HS-5 (cell line): ENCODE measurements around the gene DTX1.

Source experiments
- DNase-seq: peaks from one replicate; pipeline ENCODE4 v3.0.0-alpha.2; 2012; ENCODE audit warnings: low read depth

The DTX1 gene

DNA sequence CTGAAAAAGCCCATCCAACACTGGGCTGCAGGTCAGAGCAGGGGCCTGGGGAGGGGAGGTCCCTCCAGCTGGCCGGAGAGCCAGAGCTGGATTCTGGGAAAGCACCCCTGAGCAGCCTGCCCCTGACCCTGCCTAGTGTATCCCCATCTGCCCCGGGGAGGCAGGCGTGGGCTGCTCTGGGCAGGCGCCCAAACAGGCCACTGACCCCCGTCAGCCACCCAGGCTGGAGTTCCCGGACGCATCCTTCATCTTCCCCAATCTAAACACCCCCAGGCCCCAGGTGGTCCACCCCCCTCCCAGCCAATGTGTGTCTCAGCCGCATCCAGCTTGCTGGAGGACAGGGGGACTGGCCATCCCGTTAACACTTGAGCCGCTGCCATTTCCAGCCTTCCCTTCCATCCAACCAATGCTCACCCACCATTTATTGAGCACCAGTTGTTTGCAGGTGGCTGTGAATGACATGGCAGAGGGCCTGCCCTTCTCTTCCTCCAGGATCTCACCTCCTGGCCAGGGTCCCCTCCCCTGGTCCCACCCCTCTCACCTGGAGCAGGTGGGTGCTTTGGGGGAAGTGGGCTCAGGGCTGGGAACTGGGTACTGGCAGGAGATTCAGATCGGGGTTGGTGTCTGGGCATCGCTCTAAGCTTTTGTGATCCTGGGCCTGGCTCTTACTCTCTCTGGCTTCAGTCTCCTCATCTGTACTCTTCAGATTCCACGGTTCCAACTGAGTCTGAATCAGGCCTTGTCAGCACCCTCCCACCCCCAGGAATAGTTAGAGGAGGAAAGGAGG lies 743 bp upstream of the DTX1 start:
- no peak for DNase-seq

DNA sequence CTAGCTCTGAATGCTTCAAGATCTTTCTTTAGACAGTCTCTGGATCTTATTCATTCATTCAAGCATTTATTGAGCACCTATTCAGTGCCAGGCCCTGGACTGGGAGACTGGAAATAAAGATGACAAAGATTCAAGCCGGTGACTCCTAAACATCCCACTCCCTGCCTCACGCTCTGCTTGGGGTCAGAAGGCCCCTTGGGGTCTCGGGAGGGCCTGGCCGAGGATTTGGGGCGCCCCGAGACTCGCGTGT lies 224 bp upstream of the DTX1 start:
- DNase-seq: no peak

DNA sequence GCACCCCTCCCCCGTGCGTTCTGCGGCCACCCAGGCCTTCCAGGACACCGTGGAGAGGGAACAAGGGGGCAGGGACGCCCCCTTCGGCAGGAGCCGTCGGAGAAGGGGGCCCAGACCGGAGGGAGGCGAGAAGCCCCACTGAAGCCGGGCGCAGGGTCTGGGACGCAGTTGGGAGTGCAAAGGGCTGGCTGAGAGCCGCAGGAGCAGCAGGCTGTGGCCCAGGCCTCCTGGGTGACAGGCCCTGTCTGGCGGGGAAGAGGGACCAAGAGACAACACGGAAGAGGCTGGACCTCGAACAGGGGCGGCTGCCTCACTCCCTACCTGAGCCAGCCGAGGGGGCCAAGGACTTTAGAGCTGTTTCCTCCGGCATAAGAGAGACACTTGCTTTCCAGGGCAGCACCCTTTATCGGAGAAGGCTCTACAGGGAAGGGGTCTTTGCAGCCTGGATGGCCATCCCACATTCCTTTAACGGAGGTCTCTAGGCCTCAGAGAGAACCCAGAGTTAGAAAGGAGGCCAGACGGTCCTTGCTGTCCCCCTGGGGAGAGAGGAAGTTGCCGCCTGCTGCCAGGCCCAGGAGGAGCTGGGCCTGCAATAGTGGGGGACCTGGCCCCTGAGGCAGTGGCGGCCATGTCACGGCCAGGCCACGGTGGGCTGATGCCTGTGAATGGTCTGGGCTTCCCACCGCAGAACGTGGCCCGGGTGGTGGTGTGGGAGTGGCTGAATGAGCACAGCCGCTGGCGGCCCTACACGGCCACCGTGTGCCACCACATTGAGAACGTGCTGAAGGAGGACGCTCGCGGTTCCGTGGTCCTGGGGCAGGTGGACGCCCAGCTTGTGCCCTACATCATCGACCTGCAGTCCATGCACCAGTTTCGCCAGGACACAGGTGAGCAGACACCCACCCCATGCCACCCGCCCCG lies 1.3 kb downstream of the DTX1 start:
- DNase-seq: no peak

DNA sequence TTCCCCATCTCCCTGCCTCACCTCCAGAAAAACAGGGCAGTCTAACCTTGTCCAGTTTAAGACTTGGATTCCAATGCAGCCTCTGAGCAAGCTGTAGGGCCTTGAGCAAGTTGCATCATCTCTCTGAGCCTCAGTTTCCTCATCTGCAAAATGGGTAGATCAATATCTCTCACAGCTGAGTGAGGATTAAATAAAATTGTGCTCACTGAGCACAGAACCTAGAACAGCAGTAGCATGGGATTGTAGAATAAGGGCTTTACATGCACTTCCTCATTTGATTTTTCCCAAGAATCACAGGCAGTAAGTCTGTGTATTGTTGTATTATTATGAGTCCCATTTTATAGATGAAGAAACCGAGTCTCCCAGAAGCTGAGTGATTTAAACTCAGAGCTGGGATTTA lies 2.0 kb downstream of the DTX1 start:
- DNase-seq: no peak

DNA sequence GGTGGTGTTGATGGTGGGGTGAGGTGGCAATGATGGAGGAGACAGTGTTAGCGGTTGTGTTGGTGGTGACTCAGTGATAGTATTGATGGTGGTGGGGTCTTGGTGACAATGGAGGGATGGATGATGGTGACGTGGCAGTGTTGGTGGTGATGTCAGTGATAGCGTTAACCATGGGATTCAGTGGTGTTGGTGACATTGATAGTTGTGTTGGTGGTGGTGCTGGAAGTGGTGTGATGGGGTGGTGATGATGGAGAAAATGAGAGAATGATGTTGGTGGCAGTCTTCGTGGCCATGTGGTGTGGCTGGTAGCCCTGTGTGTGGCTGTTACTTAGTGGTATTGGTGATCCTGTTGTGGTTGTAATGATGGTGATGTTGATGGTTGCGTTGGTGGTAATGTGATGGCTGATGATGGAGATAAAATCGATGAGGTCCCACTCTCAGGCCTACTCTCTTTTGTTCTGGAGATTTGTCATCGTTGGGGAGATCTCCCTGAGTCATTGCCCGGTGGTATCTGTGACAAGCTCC lies 2.6 kb downstream of the DTX1 start:
- no peak for DNase-seq

DNA sequence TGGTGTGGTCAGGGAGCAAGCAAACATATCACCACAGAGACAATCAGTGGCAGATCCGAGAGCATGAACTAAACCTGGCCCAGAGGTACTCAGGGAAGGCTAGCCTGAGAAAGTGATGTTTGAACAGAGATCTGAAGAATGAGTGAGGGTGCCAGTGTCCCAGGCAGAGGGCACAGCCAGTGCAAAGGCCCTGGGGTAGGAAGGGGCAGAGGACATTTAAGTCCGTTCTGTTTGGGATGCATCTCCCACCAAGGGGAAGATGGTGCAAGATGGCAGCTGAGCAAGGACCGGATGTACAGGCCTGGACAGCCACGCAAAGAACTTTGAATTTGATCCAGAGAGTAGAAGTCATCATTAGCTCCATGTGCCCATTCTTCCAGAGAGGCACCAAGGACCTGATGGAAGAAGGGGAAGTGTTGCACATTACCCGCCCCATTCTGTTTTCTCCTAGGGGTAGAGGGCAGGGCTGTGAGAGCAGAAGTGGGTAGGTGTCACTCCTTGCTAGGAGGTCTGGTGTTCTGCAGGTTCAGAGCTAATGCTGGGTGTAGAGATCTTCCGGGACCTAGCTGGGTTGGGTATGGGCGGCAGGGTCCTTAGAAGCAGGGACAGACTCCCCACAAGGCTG lies 3.9 kb downstream of the DTX1 start:
- DNase-seq: no peak

DNA sequence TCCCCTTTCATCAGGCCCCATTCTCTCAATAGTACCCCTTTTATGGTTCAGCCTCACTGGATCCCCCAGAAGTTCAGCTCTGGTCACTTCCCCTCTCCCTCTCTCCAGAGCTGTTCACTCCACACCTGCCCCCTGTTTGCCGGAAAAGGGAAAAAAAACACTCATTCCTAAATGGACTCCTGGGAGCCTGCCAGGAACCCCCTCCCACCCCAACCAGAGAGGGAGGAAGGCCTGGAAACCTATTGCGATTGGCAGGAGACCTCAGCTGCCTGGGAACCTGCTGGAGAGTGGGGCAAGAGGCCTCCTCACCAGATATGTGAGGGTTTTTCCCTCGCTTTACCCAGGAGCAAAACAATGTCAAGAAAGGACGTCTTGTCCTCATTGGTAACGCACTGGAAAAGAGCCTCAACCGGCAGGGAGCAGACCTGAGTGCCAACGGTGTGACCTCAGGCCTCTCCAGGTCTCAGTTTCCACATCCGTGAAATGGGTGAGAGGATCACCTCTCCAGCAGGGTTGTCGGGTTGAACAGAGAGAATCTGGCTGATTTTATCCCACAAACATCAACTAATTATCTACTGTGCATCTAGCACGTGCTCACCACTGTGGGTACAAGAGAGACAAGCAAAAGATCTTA lies 4.6 kb downstream of the DTX1 start:
- no peak for DNase-seq

DNA sequence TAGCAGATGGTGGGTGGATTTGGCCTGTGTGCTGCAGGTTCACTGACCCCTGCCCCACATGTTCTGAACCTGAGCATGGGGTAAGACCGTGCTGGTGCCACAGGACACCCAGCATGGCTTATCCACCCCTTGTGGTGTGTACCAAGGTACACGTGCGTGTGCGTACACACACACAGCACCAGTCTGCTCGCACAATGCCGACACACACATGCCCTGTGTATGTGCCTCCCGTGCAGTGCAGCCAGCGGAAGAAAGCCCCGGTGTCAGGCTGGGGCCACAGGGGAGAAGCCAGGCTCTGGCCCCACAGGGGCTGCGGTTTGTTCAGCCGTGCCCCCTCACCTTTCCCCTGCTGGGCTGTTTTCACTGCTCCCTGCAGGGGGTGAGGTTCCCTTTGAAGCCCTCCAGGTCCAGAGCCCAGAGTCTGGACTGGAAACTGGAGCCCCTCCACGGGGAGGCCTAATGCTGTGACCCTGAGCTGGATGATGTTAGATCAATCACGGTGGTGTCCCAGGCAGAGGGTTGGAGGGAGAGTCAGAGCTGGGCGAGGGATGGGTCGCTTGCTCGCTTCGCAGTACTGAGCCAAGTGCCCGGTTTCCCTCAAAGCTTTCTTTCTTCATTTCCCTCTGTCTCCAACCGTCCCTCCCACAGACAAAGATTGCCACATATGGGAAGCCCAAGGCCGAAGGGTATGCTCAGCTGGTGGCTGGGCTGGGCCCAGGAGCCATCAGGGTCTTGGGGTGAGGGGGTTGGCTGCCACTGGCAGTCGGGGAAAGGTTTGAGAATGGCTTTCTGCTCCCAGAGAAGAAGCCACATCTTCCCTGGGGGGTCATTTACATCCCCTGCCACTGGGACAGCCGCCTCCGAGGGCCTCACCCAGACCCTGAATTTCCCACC lies 6.2 kb downstream of the DTX1 start:
- no peak for DNase-seq

DNA sequence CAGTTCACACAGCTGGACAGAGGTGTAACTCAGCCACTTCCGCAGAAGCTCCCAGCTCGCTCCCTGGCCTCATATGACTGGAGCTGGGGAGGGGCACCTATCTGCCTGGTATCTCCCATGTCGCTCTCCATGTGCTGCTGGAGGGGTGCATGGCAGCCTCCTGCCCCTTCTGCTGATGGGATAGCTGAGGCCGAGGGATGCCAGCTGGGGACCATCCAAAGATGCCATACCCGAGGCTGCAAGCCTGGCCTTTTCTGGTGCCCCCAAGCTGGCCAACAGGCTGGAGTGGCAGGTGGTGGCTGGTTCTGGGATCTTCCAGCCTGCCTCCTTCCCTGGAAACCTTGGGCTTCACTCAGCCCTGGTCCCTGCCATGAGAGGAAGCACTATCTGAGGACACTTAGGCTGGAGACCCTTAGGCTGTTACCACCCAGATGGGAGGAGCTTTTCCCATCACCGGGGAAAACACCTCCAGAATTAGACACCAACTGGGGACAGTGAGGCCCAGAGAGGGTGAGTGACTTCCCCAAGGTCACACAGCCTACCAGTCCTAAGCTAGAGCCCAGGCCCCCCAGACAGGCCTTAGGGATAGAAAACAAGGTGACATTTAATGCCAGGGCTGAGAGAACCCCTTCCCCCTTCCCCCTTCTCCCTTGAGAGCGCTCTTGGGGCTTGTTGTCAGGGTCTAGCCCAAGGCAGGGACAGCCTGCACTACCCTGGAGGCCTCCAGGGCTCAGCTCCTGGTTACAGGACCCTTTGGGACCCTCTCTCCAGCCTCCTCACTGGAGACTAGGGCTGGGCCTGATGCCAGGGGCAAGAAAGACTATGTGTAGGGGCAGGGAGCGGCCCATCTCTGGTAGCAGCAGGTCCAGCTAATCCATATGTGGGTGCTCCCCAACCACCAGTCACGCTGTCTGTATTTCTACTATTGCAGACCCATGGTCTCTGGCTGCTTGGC lies 7.1 kb downstream of the DTX1 start:
- DNase-seq: no peak

DNA sequence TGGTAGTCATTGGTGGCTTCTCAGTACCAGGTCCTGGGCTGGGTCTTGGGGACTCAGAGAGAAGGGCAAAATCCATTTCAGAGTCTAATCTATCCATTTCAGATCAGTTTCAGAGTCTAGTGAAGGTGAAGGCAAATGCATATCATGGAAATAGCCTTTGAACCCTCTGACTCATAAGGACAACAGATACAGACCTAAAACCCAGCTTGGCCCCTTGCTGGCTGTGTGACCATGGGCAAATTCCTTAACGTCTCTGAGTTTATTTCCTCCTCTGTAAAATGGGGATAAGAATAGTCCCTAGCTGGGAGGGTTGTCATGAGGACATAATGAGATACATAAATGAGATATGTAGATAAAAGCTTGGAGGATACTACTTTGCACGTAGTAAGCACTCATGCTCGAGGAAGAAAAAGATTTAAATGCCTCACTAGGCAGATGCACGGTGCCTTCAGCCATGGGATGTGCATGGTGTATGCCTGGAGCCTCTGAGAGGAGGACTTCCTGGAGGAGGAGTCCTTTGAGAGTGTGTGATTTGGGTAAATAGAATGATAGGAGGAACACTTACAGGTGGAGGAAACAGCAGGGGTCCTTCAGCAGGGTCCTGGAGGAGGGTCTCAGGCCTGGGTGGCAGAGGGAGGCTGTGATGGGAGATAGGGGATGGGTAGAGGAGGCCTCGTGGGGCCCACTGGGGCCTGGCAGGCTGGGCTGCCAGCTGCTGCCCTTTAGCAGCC lies 8.0 kb downstream of the DTX1 start:
- DNase-seq: no peak

DNA sequence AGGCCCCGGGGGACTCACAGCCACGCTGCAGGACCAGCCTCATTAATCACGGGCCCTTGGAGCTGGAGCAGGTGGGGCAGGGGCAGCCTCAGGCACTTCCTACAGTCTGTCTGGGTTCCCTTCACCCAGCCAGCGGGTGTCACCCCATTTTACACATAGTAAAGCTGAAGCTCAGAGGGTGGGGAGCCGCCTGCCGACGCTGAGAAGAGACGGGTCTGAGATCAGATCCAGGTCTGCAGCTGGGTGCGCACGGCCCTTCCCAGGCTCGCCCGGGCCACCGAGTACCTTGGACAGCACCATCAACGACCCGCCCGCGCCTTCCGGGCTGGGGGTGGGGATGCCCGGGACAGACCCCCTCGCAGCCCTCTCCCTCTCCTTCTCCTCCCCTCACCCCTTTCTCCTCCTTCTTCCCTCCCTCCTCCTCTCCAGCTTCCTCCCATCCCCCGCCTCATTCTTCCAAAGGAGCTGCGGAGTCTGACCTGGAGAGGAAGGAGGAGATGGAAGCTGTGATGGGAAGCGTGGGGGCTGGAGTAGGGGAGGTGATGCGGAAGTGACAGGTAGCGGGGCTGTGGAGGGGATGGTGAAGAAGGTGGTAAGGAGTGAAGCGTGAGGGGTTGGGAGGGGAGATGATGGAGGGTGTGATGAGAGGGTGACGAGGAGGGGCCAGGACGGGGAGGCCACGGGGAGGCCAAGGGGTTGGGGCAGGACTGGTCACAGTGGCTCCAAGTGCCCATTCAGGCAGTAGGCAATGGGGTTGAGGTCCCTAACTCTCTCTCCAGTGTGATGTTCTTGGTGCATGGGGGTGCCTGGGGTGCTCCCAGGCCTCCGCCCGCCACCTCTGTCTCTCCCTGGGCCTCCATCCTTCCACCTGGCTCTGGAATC lies 8.8 kb downstream of the DTX1 start:
- DNase-seq: no peak

DNA sequence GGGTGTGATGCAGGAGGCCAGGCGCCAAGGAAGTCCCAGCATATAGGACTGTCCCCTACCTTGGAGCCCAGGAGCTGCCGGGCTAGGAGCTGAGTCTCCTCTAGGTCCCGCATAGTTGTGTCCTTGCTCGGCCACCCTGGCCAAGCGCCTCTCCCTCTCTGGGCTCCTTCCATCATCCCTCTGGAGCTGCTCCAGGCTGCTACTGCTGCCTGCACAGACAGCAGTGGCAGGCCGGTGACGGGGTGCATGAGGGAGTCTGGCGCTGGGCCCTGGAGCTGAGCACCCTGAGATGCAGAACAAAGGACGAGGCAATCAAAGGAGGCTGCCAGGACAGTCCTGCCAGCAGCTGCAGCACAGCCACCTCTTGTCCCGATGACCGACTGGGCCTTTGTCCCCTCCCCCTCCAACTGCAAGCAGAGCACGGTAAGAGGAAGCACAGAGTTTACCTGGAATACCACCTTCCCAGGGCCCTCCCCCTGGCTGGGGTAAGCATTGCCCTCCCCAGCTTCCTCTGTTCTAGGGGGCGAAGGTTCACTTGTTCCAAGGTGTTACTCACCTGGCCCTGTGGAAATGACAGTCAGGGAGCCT lies 10.4 kb downstream of the DTX1 start:
- DNase-seq: no peak

DNA sequence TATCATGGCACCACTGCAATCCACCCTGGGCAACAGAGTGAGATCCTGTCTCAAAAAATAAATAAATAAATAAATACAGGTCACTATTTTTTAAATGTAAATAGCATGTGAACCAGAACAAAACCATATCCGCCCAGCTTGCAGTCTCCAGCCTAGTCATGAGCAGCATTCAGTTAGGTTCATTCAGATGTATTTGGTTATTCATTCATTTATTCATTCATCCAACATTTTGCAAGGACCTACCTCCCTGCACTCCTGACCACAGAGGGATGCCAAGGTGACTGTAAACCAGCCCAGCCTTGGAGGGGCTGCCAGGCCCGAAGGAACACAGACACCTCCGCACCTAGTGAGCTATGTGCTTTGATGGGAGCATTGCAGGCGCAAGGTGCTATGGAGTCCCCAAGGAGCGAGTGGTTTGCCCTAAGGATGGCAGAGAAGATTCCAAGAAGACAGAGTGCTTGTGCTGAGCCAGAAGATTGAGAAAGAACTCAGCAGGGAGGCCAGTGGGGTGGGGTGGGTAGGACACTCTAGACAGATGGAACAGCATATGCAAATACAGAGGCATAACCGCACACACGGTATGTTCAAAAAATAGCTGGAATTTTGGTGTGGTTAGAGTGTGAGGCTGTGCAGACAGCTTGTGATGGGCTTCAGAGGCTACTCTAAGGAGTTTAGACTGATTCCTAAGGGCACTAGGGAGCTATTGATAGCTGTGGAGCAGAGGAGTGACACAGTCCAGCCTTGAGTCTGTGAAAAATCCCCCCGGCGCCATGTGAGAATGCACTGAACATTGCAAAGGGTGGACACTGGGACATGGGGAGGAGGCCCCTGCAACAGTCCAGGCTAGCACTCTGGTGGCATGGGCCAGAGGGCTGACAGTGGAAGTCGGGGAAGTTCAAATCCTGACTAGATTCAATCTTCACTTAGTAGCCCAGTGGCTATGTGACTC lies 11.7 kb downstream of the DTX1 start:
- no peak for DNase-seq

DNA sequence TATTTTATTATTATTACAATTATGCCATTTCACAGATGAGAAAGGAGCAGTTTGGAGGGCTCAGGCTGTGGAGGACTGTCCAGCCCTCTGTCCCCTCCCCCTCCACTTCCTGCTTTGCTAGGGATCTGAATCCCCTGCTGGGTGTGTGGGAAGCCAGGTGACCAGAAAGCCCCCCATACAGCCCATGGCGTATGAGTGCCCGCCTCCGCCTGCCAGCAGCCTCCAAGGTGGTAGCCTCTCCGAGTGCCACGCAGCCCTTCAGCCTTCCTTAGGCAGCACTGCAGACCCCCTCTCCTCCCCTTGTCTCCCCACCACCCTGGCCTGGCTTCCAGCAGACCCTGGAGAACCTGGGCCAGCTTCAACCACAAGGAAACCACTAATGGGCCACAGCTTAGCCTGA lies 12.6 kb downstream of the DTX1 start:
- DNase-seq: no peak

DNA sequence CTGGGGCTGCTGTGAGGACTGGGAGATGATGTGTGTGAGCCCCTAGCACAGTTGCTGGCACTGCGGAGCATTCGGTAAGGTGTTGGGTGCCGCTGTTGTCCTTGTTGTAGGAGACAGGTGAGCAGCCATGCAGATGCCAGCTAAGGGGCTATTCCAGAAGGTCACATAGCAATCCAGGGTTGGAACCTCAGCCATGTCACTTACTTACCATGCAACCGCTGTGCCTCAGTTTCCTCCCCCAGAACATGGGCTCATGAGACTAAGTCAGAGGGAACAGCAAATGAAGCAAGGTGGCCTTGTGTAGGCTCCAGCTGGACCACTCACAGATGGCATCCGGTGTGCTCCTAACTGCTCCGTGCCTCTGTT lies 13.2 kb downstream of the DTX1 start:
- DNase-seq: no peak

DNA sequence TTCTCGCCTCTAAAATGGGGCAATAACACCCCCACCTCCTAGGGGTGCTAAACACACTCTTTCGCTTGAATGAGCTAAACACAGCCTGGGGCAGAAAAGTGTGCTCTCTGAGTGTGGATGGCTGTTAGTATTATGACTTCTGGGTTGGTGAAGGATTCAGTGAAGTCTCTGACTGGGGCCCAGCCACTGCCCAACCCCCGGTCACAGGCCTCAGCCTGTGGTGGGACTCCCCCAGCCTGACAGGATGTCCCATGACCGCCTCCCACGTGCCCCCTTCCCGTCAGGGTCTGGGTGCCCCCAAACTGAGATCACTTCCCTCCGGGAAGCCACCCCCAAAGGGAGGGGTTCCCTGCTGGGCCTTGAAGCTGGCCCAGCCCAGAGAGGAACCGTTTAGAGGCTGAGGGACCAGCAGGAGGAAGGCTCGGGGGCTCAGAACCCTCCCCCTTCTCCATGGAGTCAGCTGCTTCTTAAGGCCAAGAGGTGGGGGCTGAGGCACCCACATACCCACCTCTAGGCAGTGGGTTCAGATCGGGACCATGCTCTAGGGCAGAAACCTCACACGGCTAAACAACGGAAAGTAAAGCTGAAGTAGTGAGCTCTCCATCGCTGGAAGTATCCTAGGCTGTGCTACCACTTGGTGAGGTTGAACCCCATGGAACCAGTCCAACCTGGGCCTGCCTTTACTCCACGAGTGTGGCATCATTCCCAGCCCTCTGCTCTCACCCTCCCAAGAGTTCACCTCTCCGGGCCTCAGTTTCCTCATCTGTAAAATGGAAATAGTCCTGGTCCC lies 13.8 kb downstream of the DTX1 start:
- no peak for DNase-seq
